HEK293 (cell line): ENCODE results near the gene SUSD6.

Experiments
- CTCF ChIP-seq: fragments of 450-650 bp; formaldehyde crosslinking; IDR thresholded peaks from 2 replicates; pipeline ENCODE4 v1.5.1; 2016; ENCODE audit warnings: missing biosample characterization, missing genetic modification characterization
- GLI4 ChIP-seq: fragments of 450-650 bp; formaldehyde crosslinking; IDR thresholded peaks from 2 replicates; pipeline ENCODE4 v1.5.1; 2016; ENCODE audit warnings: missing biosample characterization, missing genetic modification characterization
- MYNN ChIP-seq: fragments of 450-650 bp; formaldehyde crosslinking; IDR thresholded peaks from 2 replicates; pipeline ENCODE4 v1.5.1; 2016; ENCODE audit warnings: missing biosample characterization, missing genetic modification characterization, borderline replicate concordance
- REST ChIP-seq: fragments of 450-650 bp; formaldehyde crosslinking; IDR thresholded peaks from 2 replicates; pipeline ENCODE4 v1.5.1; 2016; ENCODE audit warnings: missing biosample characterization, missing genetic modification characterization
- ZBTB26 ChIP-seq: fragments of 450-650 bp; formaldehyde crosslinking; optimal IDR thresholded peaks from 2 replicates; pipeline ENCODE3; 2016; ENCODE audit warnings: missing biosample characterization, mild to moderate bottlenecking, missing genetic modification characterization
- ZNF10 ChIP-seq: fragments of 450-650 bp; formaldehyde crosslinking; IDR thresholded peaks from 2 replicates; pipeline ENCODE4 v1.5.1; 2017; ENCODE audit warnings: missing biosample characterization, missing genetic modification characterization
- ZNF121 ChIP-seq: fragments of 450-650 bp; formaldehyde crosslinking; IDR thresholded peaks from 2 replicates; pipeline ENCODE4 v1.5.1; 2016; ENCODE audit warnings: missing biosample characterization, missing genetic modification characterization
- ZNF266 ChIP-seq: fragments of 450-650 bp; formaldehyde crosslinking; IDR thresholded peaks from 2 replicates; pipeline ENCODE4 v1.5.1; 2016; ENCODE audit warnings: missing biosample characterization, missing genetic modification characterization, low read depth
- ZNF544 ChIP-seq: fragments of 450-650 bp; formaldehyde crosslinking; IDR thresholded peaks from 2 replicates; pipeline ENCODE4 v1.5.0; 2017; ENCODE audit warnings: missing biosample characterization, missing genetic modification characterization
- ZNF837 ChIP-seq: fragments of 450-650 bp; formaldehyde crosslinking; IDR thresholded peaks from 2 replicates; pipeline ENCODE4 v1.5.1; 2016; ENCODE audit warnings: missing biosample characterization, missing genetic modification characterization

GRCh38 chr14:69756298-69756697, 144.9 kb downstream of the SUSD6 start:
- TF ChIP-seq CTCF (tag by site-specific recombination) (no peak), ZNF121 (tag by site-specific recombination) (no peak), ZNF10 (no peak), ZNF544 (no peak), REST (tag by site-specific recombination) (no peak), ZNF837 (no peak), ZNF266 (no peak), MYNN (no peak), GLI4 (tag by site-specific recombination) (no peak), ZBTB26 (tag by site-specific recombination) (no peak)
